ENCODE measurements around the gene PLCH2. TPM values are rescaled to one million over a fixed set of nuclear protein-coding genes. Genes with fewer than 3 reads are reported as not detected.

The PLCH2 gene
- total RNA-seq, 4 donors from 2014 or later: 83.3 to 324 (median 130) TPM

DNA sequence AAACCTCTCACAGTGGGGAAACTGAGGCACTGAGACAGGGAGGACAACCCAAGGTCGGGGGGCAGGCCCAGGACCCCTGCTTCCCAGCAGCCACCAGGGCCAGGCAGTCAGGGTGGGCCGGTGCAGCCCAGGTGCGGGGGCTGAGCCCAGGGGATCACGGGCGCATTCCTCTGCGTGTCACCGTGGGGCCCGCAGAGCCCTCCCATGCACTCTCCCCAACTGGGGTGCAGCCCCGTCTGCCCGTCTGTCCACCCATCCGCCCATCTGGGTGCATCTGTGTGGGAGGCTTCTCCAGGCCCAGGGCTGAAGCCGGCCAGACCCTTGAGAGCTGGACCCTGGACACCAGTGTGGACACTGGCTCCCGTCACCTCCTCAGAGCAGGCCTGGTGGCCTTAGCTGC is 2.9 kb upstream of the PLCH2 start:
- peaks cover 55% of the 10 kb centered on the region for H3K27me3 ChIP-seq
- no peak overlapping the region for H3K27ac ChIP-seq
- no peaks in the 10 kb centered on the region for H3K36me3 ChIP-seq
- peaks cover 2% of the 10 kb centered on the region for H3K4me1 ChIP-seq
- no peak overlapping the region for H3K4me3 ChIP-seq
- no peak for DNase-seq (ENCODE audit: low spot score in 2 of 2)
- 90% methylated on average over 5 of the region's 13 CpGs for WGBS
- H3K9me3 ChIP-seq: no peaks in the 10 kb centered on the region
- TF ChIP-seq POLR2AphosphoS5 (IDR thresholded peaks at IDR 0.05): no peak
- no peak for TF ChIP-seq EP300 (IDR thresholded peaks at IDR 0.05)
- no peak for TF ChIP-seq POLR2A (IDR thresholded peaks at IDR 0.05)
- TF ChIP-seq CTCF (IDR thresholded peaks at IDR 0.05): no peak

DNA sequence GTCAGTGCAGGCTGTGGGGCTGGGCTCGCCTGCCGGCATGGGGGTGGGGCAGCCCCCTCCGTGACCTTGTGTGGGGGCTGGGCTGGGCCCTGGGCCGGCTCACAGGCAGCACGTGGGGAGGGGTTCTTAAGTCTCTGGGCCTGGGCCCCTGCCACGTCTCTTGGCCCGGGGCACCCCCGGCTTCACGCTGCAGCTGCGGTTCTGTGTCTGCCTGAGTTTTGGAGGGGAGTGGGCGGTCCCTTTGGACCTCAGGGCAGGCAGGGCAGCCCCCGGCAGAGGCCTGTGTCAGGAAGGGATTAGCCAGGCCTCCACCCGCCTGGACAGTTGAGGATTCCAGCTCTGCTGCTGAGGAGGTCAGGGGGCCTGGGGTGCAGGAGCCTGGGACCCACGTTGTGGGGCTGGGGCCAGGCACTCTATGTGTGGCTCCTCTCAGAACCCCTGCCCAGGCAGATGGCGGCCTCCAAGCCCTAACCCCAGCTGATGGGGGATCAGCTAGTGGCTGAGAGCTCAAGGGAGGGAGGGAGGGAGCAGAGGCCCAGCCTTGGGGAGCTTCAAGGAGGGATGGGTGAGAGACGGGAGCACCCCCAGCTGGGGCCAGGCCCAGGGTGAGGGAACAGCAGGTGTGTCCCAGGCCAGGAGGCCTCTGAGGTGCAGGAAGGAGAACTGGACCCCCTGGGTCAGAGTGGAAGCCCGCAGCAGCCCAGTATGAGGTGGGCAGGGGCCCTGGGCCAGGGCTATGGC is 1.8 kb upstream of the PLCH2 start:
- no peak overlapping the region for H3K27ac ChIP-seq
- peaks cover 44% of the 10 kb centered on the region for H3K27me3 ChIP-seq

DNA sequence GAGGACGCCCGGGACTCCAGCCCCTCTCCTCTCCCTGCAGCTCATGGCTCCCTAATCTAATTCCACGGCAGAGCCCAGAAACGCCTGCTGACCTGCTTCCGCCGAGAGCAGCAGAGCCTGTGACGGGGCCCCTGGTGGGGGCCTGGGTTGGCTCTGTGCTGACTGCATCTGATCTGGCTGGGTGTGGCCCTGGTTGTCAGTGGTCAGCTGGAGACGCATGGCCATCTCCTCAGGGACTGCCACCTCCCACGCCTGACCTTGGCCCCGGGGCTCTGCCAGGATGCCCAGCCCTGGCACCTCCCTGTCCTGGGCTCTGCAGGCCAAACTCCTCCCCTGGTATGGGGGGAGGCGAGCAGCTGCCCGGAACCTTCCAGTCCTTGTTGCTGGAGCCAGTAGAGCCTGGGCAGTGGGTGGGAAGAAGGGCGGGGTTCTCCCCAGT is 1.1 kb upstream of the PLCH2 start:
- H3K36me3 ChIP-seq: no peaks in the 10 kb centered on the region
- peaks cover 37% of the 10 kb centered on the region for H3K27me3 ChIP-seq
- H3K4me3 ChIP-seq: no peak overlapping the region
- H3K27ac ChIP-seq: no peak overlapping the region
- 52% methylated on average over 9 of the region's 13 CpGs for WGBS
- H3K4me1 ChIP-seq: peaks cover 14% of the 10 kb centered on the region
- no peak for TF ChIP-seq POLR2A (IDR thresholded peaks at IDR 0.05)
- TF ChIP-seq EP300 (IDR thresholded peaks at IDR 0.05): no peak
- TF ChIP-seq CTCF (IDR thresholded peaks at IDR 0.05): no peak
- TF ChIP-seq POLR2AphosphoS5 (IDR thresholded peaks at IDR 0.05): no peak
- DNase-seq (ENCODE audit: low spot score in 2 of 2): no peak
- H3K9me3 ChIP-seq: no peaks in the 10 kb centered on the region

More for the DNA sequence above, 1.8 kb upstream of the PLCH2 start:
- WGBS: 82% methylated on average over 3 of the region's 17 CpGs
- Histone ChIP-seq H3K4me3 (no peak overlapping the region), H3K9me3 (no peaks in the 10 kb centered on the region), H3K36me3 (no peaks in the 10 kb centered on the region), H3K4me1 (peaks cover 7% of the 10 kb centered on the region)
- DNase-seq (ENCODE audit: low spot score in 2 of 2): no peak
- TF ChIP-seq POLR2AphosphoS5 (IDR thresholded peaks at IDR 0.05): no peak
- no peak for TF ChIP-seq EP300 (IDR thresholded peaks at IDR 0.05)
- no peak for TF ChIP-seq POLR2A (IDR thresholded peaks at IDR 0.05)
- TF ChIP-seq CTCF (IDR thresholded peaks at IDR 0.05): no peak

DNA sequence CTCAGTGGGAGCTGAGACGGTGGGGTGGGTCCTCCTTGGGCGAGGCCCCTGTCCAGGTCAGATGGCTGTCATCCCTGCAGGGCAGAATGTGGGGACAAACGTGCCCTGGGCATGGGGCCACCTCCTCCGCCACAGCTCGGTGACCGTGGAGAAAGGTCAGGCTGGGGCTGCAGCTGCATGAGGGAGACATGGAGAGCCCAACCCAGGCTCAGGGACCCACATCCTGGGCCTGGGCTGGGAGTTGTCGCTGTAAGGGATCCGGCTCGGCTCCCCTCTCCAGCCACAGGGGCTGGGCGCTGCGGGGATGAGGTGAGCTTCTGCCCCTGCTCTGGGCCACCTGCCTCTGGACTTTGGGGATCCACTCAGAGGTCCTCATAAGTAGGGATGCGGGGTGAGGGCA is 518 bp upstream of the PLCH2 start:
- WGBS: 67% methylated on average over 3 of the region's 12 CpGs
- no peaks in the 10 kb centered on the region for H3K9me3 ChIP-seq
- H3K27me3 ChIP-seq: peaks cover 31% of the 10 kb centered on the region
- H3K4me3 ChIP-seq: no peak overlapping the region
- H3K36me3 ChIP-seq: no peaks in the 10 kb centered on the region
- DNase-seq (ENCODE audit: low spot score in 2 of 2): no peak
- H3K27ac ChIP-seq: no peak overlapping the region
- TF ChIP-seq POLR2A (IDR thresholded peaks at IDR 0.05) (no peak), POLR2AphosphoS5 (IDR thresholded peaks at IDR 0.05) (no peak), EP300 (IDR thresholded peaks at IDR 0.05) (no peak), CTCF (IDR thresholded peaks at IDR 0.05) (no peak)
- peaks cover 18% of the 10 kb centered on the region for H3K4me1 ChIP-seq

DNA sequence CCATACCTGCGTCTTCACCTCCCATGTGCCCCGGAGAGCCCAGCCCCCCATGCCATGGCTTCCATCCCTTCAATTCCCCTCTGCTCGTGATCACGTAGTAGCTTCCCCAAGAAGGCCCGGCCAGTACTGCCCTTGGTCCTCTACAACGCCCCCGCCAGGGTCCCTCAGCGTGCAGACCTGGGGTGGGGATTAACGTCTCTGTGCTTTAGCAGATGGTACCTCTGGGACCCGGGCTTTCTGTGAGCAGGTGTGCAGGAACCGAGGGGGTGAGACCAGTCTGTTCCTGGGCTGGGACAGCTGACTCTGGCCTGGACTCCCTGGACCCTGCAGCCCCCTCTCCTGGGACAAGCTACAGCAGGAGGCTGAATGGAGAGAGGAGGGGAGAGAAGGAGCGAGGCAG is 1.2 kb downstream of the PLCH2 start:
- TF ChIP-seq CTCF (IDR thresholded peaks at IDR 0.05): no peak
- TF ChIP-seq POLR2A (IDR thresholded peaks at IDR 0.05): no peak
- no peak for TF ChIP-seq POLR2AphosphoS5 (IDR thresholded peaks at IDR 0.05)
- TF ChIP-seq EP300 (IDR thresholded peaks at IDR 0.05): no peak
- peaks cover 34% of the 10 kb centered on the region for H3K4me1 ChIP-seq

More for the DNA sequence above, 1.2 kb downstream of the PLCH2 start:
- H3K9me3 ChIP-seq: no peaks in the 10 kb centered on the region
- no peaks in the 10 kb centered on the region for H3K36me3 ChIP-seq
- H3K27me3 ChIP-seq: peaks cover 14% of the 10 kb centered on the region
- WGBS: 91% methylated on average over 4 of the region's 12 CpGs
- no peak overlapping the region for H3K4me3 ChIP-seq
- DNase-seq (ENCODE audit: low spot score in 2 of 2): no peak
- H3K27ac ChIP-seq: no peak overlapping the region
